GM18861 (cell line): ENCODE results near the gene XPNPEP2.
"Not testable (repeated sequence)": the region's sequence is repeated elsewhere in the genome, so short reads cannot be mapped to it uniquely, and the experiment has no call there.

Source experiments
- ATAC-seq: cut with Tn5 transposase; IDR thresholded peaks from one replicate; pipeline ENCODE4 v1.9.1; 2021; ENCODE audit not compliant: unreplicated experiment

The XPNPEP2 gene

GRCh38 chrX:129719931-129720530 lies 18.7 kb upstream of the XPNPEP2 start:
- ATAC-seq: no peak

- no peak for ATAC-seq
Observed at GRCh38 chrX:129720741-129721140, 18.0 kb upstream of the XPNPEP2 start.

- ATAC-seq: no peak
Observed at GRCh38 chrX:129721414-129721813, 17.4 kb upstream of the XPNPEP2 start.

- no peak for ATAC-seq
Observed at GRCh38 chrX:129721870-129722269, 16.9 kb upstream of the XPNPEP2 start.

- no peak for ATAC-seq
Observed at GRCh38 chrX:129723511-129723910, 15.3 kb upstream of the XPNPEP2 start.

- ATAC-seq: no peak
Observed at GRCh38 chrX:129724754-129725153, 14.0 kb upstream of the XPNPEP2 start.

GRCh38 chrX:129726307-129727111 lies 12.3 kb upstream of the XPNPEP2 start:
- no peak for ATAC-seq

GRCh38 chrX:129728061-129728460 lies 10.7 kb upstream of the XPNPEP2 start:
- no peak for ATAC-seq

- ATAC-seq: no peak
Observed at GRCh38 chrX:129731228-129731627, 7.6 kb upstream of the XPNPEP2 start.

- no peak for ATAC-seq
Observed at GRCh38 chrX:129732857-129733256, 5.9 kb upstream of the XPNPEP2 start.

GRCh38 chrX:129733335-129733734 lies 5.4 kb upstream of the XPNPEP2 start:
- no peak for ATAC-seq

GRCh38 chrX:129736491-129736890 lies 2.3 kb upstream of the XPNPEP2 start:
- ATAC-seq: no peak

- no peak for ATAC-seq
Observed at GRCh38 chrX:129737916-129738315, 863 bp upstream of the XPNPEP2 start.

GRCh38 chrX:129739578-129739977 lies 799 bp downstream of the XPNPEP2 start:
- ATAC-seq: no peak

- no peak for ATAC-seq
Observed at GRCh38 chrX:129741880-129742758, 3.3 kb downstream of the XPNPEP2 start.

- not testable (repeated sequence) for ATAC-seq
Observed at GRCh38 chrX:129742759-129743152, 4.0 kb downstream of the XPNPEP2 start.

GRCh38 chrX:129743821-129744220 lies 5.0 kb downstream of the XPNPEP2 start:
- ATAC-seq: no peak

- ATAC-seq: no peak
Observed at GRCh38 chrX:129744861-129745321, 6.1 kb downstream of the XPNPEP2 start.

GRCh38 chrX:129746557-129747470 lies 8.0 kb downstream of the XPNPEP2 start:
- no peak for ATAC-seq

GRCh38 chrX:129747533-129747932 lies 8.8 kb downstream of the XPNPEP2 start:
- no peak for ATAC-seq
